ENCODE measurements around the gene PSMD1. TPM values are rescaled to one million over a fixed set of nuclear protein-coding genes. Genes with fewer than 3 reads are reported as not detected.

PSMD1 gene
- polyA plus RNA-seq, 3 donors: 94.9 to 104 (median 97.5) TPM

DNA sequence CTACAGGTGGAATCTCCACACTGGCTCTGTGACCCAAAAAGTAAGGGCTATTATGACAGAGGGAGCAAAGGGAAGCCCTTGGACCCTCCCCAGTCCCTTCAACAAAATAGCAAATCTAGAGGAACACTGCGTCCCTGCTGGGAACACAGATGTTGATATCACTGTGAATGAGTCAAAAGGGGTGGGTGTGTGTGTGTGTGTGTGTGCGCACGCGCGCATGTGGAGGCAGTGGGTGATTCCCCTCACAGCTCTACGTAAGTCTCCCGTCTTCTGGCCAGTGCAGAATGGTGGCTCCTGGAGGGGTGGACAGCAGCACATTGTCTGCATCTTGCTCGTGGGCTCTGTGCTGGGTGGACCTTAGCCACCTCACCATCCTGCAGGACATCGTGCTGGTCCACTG, 27.1 kb upstream of the PSMD1 start:
- DNase-seq (ENCODE audit: extremely low read depth in 1 of 11, low read depth in 9 of 11, low spot score in 4 of 11): no peak

DNA sequence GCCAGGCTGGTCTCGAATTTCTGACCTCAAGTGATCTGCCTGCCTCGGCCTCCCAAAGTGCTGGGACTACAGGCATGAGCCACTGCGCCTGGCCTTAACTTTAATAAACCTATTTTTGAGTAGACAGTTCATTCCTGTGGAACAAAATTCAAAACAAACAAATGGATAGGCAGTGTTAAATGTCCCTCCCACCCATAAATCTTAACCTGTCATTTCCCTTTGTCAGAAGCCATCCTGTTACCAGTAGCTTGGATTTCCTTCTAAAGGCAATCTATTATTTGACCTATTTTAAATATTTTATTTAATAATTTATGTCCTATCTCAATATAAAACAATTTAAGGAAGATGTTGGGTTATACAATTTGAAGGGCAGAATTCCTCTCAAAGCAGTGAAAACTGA, 25.9 kb upstream of the PSMD1 start:
- no peak for DNase-seq (ENCODE audit: extremely low read depth in 1 of 11, low read depth in 9 of 11, low spot score in 4 of 11)

DNA sequence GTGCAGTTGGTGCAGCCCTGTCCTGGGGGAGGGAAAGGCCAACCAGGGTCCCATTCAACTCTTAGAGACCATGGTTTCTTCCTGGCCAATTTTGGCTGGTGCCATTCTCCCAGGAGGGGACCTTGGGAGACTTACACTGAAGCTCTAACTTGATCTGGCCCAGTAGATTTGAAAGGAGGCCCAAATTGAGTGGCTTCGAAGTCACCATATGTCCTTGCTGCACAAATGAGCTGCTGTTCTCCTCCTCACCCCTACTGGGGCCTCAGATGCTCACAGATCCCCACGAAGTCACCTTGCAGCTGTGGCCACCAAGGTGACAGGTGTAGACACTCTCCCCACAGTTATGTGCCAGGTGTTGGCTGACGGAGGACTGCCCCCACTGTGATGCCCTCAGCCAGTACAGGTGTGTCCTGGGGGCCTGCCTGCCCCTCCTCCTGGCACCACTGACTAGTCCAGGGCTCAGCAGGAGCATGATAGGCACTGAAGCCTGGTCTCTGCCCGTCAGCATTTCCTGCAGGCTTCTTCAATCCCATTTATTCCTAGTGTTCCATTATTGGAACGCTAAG, 24.0 kb upstream of the PSMD1 start:
- no peak for DNase-seq (ENCODE audit: extremely low read depth in 1 of 11, low read depth in 9 of 11, low spot score in 4 of 11)

DNA sequence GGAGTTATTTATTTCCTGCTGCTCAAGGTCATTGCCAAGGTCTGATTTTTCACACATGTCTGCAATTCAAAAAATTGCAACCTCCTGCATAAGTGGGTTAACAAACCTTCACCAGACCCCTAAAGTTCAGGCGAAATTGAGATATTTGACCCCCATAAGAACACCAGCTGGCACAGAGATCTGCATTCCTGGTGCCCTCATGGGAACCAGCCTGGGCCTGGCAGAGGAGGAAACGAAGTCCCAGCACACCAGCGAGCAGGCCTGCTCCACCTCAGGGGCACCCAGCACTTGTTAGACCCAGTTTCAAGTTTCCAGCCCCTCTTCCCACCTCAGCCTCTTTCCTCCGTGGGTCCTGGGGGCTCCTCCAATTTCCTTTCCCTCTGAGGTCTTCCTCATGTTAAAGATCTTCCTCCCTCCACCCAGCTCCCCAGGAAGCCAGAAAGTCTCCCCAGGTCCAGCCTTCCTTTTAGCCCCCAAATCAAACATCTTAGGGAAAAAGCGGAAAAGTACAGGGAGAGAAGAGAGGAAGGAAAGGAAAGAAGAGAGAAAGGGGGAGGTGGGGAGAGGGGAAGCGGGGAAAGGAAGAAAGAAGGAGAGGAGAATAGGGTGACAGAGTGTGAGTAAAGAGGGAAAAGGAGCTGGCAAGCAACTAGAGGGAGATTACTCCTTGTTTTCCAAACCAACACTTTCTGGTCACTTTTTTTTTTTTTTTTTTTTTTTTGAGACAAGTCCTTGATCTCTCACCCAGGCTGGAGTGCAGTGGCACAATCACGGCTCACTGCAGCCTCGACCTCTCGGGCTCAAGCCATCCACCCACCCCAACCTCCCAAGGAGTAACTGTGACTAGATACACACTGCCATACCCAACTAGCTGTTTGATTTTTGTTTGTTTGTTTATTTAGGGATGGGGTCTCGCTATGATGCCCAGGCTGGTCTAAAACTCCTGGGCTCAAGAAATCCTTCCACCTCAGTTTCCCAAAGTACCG, 23.2 kb upstream of the PSMD1 start:
- DNase-seq (ENCODE audit: extremely low read depth in 1 of 11, low read depth in 9 of 11, low spot score in 4 of 11): no peak

DNA sequence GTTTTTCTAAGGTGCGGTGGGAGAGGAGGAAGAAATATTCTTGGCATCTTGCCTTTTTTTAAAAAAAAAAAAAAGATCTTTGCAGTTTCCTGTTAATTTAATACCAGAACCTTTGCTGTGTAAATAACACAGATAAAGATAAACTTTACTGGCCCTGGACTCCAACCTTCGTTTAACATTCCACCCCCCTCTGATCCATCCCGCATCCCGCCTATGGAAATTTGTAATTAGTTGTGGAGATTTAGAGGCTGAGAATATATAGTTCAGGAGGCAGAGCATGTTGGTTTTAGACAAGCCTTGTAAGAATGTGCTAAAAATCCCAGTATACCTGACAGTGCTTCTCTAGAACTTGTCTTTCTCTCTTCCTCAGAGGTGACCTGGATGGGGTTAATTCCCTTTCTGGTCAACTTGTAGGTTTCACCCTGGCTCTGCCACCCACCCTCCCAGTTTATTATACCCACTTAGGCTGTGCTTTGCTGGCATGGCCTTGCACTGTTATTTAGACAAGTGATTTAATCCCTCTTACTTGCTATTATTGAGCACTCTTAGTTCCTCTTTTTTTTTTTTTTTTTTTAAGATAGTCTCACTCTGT, 22.3 kb upstream of the PSMD1 start:
- DNase-seq (ENCODE audit: extremely low read depth in 1 of 11, low read depth in 9 of 11, low spot score in 4 of 11): no peak

DNA sequence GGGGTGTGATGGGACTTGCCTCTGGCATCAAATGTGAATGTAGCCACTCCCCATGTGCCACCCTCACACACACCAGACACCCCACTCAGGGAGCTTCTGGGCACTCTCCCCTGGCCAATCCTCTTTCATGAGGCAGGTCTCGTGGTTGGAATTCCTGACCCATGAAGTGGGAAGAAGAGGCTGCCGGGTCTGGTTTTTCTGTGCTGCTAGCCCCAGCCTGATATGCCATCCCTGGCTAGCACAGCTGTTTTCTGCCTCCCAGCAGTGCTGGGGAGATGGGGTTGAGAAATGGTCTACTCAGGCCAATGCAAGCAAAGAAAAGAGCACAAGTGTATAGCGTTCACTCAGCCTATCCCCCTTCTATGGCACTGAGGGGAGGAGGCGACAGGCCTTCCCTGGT, 20.5 kb upstream of the PSMD1 start:
- DNase-seq (ENCODE audit: extremely low read depth in 1 of 11, low read depth in 9 of 11, low spot score in 4 of 11): no peak

DNA sequence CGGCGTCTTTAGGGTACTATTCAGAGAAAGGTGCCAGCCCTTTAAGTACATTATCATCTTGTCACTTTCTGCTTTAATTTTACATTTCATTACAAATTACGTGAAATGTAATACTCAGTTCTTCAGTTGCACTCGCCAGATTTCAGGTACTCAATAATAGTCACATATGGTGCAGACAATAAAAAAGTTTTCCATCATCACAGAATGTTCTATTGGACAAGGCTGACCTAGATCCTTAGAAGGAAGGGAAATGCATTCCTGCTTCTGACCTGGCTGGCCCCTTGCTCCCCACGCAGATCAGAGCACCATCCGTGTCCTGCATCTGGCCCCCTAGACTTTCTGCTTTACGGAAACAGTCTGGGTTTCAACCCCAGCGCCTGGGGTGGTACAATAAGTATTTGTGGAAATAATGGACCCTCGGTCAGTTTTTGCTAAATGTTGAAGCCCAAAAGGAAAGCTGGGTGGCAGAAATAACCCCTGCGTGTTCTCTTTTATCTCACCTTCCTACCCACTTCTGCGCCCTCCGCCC, 20.0 kb upstream of the PSMD1 start:
- no peak for DNase-seq (ENCODE audit: extremely low read depth in 1 of 11, low read depth in 9 of 11, low spot score in 4 of 11)

DNA sequence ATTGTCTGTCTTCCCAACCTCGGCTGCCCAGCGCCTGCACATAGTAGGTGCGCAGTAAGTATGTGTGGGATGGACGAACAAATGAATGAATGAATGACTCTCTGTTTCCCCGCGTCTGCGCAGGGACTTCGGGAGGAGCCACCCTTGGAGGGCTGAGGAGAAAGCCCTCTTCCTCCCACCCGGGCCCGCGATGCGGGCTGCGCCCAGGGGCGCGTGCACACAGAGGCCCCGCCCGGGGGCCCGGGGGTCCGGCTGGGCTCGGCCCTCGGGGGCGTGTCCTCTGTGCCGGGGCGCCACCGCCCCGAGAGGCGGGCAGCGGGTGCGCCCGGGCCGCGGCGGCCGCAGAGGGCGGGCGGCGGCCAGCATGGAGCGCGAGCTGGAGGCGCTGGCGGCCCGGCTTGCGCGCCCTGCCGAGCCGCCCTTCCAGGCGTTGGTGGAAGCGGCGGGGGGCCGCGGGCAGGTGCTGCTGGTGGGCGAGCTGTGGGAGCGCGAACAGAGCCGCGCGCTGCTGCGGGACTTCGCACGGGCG, 19.4 kb upstream of the PSMD1 start, which contains the start of gene C2orf72:
C2orf72 (plus strand) TSS at position 322 of the 529 bp plus-strand sequence; CDS start at position 365, 43 bp downstream.
- DNase-seq (ENCODE audit: extremely low read depth in 1 of 11, low read depth in 9 of 11, low spot score in 4 of 11): no peak

DNA sequence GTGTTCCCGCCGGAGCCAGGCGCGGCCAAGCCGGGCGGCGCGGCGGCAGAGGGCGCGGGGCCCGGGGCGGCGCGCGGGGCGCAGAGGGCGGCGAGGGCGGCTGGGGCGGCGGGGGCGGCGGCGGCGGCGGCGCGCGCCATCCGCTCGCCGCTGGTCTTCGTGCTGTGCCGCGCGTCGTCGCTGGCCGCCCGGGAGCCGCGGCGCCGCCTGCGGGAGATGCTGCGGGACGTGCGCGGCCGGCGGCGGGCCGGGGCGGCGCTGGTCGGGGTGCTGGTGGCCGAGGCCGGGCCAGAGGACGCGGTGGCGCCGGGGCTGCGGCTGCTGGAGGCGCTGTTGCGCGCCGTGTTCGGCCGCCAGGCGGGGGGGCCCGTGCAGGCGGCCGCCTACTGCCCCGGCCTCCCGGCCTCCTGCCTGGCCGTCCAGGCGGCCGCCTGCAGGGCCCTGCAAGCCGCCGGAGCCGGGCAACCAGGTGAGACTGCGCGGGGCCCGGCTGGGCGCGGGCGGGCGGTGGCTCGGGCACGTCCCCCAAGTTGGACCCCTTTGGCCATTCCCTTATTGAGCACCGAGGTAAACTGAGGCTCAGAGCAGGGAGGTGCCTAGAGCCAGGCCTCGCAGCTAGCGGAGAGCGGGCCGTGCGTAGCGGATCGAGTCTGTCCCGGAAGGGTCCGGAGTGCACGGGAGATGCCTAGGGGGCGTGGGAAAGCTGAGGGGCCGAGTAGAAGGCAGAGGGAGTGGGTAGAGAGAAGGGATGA, 18.8 kb upstream of the PSMD1 start:
- DNase-seq (ENCODE audit: extremely low read depth in 1 of 11, low read depth in 9 of 11, low spot score in 4 of 11): no peak

DNA sequence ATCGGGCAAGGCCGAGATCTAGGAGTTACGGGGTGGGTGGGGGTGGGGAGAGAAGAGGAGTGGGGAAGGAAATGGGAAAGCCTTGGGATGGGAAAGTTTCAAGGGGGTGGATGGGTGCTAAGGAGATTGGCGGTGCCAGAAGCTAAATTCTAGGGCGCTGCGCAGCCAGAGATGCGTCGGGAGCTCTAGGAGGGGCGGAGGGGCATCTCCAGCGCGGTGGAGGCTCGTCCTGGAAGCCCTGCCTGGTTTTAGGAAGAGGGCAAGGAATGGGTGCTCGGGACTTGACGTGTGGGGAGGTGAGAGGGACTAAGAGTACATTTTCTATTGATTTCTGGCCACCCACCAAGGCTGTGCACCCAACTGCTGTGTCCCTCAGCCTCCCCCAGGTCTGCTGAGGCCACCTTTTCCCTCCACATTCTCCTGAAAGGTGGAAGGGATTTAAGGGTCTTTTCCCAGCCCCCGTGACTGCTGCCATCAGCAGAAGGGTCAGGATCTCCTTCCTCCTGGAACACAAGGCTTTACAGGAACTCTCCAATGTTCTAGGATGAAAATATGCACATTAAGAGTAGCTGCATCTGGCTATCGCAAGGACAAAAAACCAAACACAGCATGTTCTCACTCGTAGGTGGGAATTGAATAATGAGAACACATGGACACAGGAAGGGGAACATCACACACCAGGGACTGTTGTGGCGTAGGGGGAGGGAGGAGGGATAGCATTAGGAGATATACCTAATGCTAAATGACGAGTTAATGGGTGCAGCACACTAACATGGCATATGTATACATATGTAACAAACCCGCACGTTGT, 18.0 kb upstream of the PSMD1 start:
- DNase-seq (ENCODE audit: extremely low read depth in 1 of 11, low read depth in 9 of 11, low spot score in 4 of 11): no peak

DNA sequence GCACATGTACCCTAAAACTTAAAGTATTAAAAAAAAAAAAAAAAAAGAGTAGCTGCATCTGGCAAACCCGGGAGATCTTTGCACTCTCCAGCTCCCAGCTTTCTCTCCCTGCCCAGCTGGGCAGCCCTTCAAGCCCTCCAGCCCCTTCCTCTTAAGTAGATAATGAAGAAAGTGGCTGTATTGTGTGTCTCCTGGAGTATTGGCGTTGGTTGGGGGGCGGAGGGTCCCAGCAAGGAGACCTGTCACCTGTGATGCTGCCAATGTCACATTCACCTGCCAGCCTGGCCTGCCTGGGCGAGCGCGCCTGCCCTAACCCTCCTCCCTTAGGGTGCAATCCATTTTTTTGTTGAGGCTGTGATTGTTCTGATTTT, 17.4 kb upstream of the PSMD1 start:
- DNase-seq (ENCODE audit: extremely low read depth in 1 of 11, low read depth in 9 of 11, low spot score in 4 of 11): no peak

DNA sequence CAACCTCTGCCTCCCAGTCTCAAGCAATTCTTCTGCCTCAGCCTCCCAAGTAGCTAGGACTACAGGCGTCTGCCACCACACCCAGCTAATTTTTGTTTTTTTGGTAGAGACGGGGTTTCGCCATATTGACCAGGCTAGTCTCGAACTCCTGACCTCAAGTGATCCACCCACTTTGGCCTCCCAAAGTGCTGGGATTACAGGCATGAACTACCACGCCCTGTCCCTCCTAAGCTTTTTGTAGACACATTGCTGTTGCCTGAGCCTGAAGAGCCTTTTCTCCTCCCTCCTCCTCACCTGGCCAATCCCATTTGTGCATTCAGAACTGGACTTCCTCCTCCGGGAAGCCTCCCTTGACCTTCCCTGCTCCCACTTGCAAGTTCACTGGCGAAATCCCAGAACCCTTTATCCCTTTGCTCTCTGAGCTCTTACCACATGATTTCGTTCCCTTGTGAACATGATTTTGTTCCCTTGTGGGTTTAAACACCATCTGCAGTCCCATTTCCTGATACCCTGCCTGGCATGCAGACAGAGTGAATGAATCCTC, 16.8 kb upstream of the PSMD1 start:
- no peak for DNase-seq (ENCODE audit: extremely low read depth in 1 of 11, low read depth in 9 of 11, low spot score in 4 of 11)

DNA sequence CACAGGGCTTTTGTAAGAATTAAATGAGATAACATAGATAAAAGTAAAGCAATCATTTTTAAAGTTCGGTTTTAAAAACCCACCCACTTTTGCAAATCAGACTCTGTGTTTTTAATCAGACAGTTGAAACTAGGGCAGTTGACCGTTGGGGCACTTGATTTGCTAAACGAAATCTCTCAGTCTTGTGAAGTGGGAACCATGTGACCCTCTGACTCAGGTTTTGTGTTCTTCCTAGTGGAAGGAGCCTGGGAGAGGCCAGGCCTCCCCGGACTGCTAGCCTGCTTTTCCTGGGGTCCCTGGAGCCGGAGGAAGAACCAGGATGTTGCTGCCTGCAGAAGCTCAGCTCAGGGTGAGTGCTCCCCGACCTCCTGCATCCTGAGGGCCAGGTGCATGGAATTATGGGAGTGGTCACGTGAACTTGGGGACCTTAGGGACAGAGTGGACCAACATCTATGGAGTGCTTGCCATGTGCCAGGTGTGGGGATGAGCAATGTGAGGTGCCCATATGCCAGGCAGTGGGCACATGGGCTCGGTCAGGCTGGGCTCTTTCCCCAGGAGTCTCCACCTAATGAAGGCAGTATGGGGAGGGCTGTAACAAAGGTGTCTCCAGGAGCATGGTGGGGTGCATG, 15.5 kb upstream of the PSMD1 start:
- no peak for DNase-seq (ENCODE audit: extremely low read depth in 1 of 11, low read depth in 9 of 11, low spot score in 4 of 11)

DNA sequence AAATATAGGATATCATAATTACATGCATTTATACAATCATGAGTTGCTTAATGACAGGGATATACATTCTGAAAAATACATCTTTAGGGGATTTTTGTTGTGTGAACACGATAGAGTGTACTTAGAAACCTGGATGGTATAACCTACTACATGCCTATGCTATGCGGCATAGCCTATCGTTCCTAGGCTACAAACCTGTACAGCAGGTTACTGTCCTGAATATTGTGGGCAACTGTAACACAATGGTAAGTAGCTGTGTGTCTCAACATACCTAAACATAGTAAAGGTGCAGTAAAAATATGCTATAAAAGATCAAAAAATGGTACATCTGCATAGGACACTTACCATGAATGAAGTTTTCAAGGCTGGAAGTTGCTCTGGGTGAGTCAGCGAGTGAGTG, 12.9 kb upstream of the PSMD1 start:
- no peak for DNase-seq (ENCODE audit: extremely low read depth in 1 of 11, low read depth in 9 of 11, low spot score in 4 of 11)

DNA sequence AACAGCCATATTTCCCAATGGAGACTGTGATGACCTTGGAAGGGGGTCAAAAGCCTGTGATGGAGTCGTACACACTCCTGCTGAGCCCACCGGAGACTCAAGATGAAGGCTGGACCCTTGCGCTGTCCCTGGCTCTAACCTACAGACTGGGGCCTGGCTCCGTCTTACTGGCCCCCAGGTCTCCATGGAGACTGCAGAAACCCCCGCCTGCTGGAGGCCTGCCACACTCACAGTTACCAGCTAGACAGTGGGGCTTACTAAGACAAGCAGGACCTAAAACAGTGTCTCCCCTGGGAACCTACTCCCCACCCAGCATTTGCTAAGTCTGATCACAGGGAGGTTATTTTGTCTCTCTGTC, 9.8 kb upstream of the PSMD1 start:
- DNase-seq (ENCODE audit: extremely low read depth in 1 of 11, low read depth in 9 of 11, low spot score in 4 of 11): no peak

DNA sequence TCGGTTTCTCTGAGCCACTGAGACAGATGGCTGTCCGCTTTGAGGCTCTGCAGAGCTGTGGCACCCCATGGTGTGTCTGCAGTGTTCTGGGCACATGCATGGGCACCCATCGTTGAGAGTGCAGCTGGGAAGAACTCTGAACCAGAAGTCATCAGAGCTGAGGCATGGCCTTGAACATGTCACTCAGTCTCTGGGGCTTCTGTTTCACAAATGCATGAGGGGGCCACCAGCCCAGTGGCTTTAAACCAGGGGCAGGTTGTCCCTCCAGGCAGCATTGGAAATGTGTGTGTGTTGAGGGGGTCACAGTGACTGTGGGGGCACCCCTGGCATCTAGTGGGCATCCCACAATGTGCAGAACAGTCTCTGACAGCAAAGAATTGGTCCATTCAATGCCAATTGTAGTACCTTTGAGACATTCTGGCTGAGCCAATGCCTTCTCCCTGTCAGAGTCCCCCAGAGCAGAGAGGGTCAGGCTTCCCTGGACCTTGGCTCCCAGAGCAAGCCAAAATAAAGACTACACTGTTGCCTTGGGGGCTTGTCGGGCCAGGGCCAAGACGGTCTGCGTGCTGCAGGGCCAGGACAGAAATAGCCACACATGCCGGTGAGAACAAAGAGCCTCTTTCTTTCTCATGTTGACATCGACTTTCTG, 9.3 kb upstream of the PSMD1 start:
- no peak for DNase-seq (ENCODE audit: extremely low read depth in 1 of 11, low read depth in 9 of 11, low spot score in 4 of 11)

Data from renal cortex interstitium (tissue), 11 donors.